MM.1S (cell line): ENCODE results near the gene PUS10.

Source experiments
- CTCF ChIP-seq: fragments of 300-600 bp; sonication (generic); IDR thresholded peaks from 2 replicates; pipeline ENCODE4 v1.5.1; 2016; ENCODE audit warnings: antibody characterized with exemption, low read length, mixed read lengths
- EZH2 ChIP-seq: fragments of 300-600 bp; sonication (generic); optimal IDR thresholded peaks from 2 replicates; pipeline ENCODE3; 2017; ENCODE audit warnings: low read depth, mild to moderate bottlenecking, antibody characterized with exemption, low read length, mixed read lengths
- EZH2phosphoT487 ChIP-seq: fragments of 300-600 bp; sonication (generic); IDR thresholded peaks from 2 replicates; pipeline ENCODE4 v1.6.1; 2018; ENCODE audit warnings: antibody characterized with exemption, low read length

GRCh38 chr2:60972889-60973656 is 45.0 kb downstream of the PUS10 start:
- TF ChIP-seq EZH2 (no peak), EZH2phosphoT487 (no peak), CTCF (no peak)
